ENCODE data around the gene RIBC2. TPM values are rescaled to one million over a fixed set of nuclear protein-coding genes. Genes with fewer than 3 reads are reported as not detected.

The RIBC2 gene
- total and polyA plus RNA-seq, 2 of the 4 experiments (the other 2 are of a cell fraction): 0.29 to 0.36 TPM

- dilution Hi-C loops (cut with HindIII; ENCODE audit: low sequenced_read_pairs, unreplicated experiment): no loop called here
- Histone ChIP-seq H3K36me3 (ENCODE audit: control insufficient read depth, insufficient read depth, low read length) (no peaks in the 10 kb centered on the region), H3K27me3 (ENCODE audit: control insufficient read depth, insufficient read depth, low read length) (peaks cover 6% of the 10 kb centered on the region; the same call in 1 of the 2 replicates), H2AK5ac (ENCODE audit: low read depth, low read length) (no peak overlapping the region), H3K79me1 (ENCODE audit: low read depth in 1 of 2, low read length in 2 of 2) (no peaks in the 10 kb centered on the region), H3K14ac (replicated peaks; ENCODE audit: low read depth, low read length) (no peak overlapping the region), H3K4me2 (ENCODE audit: low read depth, low read length) (no peak overlapping the region), H2AFZ (replicated peaks; ENCODE audit: low read length, poor library complexity) (no peak overlapping the region), H3K23ac (ENCODE audit: low read depth, low read length) (no peak overlapping the region), H4K5ac (ENCODE audit: low read depth, low read length) (no peak overlapping the region), H2BK20ac (ENCODE audit: low read depth, low read length) (no peak overlapping the region), H2BK5ac (ENCODE audit: low read depth, low read length, poor library complexity, severe bottlenecking) (no peak overlapping the region), H3K27ac (ENCODE audit: insufficient read depth, low read length) (no peak overlapping the region), H4K8ac (ENCODE audit: low read depth in 2 of 2, low read length in 2 of 2) (no peak overlapping the region), H2BK15ac (ENCODE audit: low read depth, low read length) (no peak overlapping the region), H3K56ac (ENCODE audit: extremely low read depth, insufficient read depth, low read length) (no peak overlapping the region), H4K91ac (ENCODE audit: insufficient read depth, low read depth, low read length) (no peak overlapping the region), H4K20me1 (ENCODE audit: insufficient read depth, low read length) (no peaks in the 10 kb centered on the region), H3K18ac (ENCODE audit: low read depth, low read length) (no peak overlapping the region), H3K4ac (ENCODE audit: low read depth, low read length) (no peak overlapping the region), H2AK9ac (replicated peaks; ENCODE audit: low read depth, low read length, poor library complexity) (no peak overlapping the region), H3K9me1 (ENCODE audit: insufficient read depth, low read length) (no peaks in the 10 kb centered on the region), H3K9ac (ENCODE audit: low read depth, low read length) (no peak overlapping the region), H3K4me3 (ENCODE audit: insufficient read depth, low read depth, low read length) (no peak overlapping the region), H2BK120ac (ENCODE audit: low read depth, low read length) (no peak overlapping the region), H3K4me1 (ENCODE audit: control insufficient read depth, insufficient read depth, low read length) (no peaks in the 10 kb centered on the region), H3K9me3 (ENCODE audit: control insufficient read depth, insufficient read depth, low read length) (peaks cover 3% of the 10 kb centered on the region)
- DNase-seq (no peak), ATAC-seq (ENCODE audit: low read depth) (no peak)
- ChIA-PET CTCF (interaction anchor here (0.6 kb wide), 1 partner anchor 186 kb away, joined by 4 read pairs; no protein-coding TSS in a partner anchor), POLR2A (ENCODE audit: unreplicated experiment) (no interaction called here)
- no CpG with 5 or more reads among the region's 4 CpGs for WGBS, 2 experiments (ENCODE audit: extremely low coverage in 2 of 2, insufficient read length in 1 of 2)
- TF ChIP-seq MAFK (IDR thresholded peaks at IDR 0.05; ENCODE audit: low read depth, low read length): no peak
- TF ChIP-seq, protein P1, sequence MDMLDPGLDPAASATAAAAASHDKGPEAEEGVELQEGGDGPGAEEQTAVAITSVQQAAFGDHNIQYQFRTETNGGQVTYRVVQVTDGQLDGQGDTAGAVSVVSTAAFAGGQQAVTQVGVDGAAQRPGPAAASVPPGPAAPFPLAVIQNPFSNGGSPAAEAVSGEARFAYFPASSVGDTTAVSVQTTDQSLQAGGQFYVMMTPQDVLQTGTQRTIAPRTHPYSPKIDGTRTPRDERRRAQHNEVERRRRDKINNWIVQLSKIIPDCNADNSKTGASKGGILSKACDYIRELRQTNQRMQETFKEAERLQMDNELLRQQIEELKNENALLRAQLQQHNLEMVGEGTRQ (IDR thresholded peaks at IDR 0.05; ENCODE audit: low read depth, low read length): no peak
- no peak for TF ChIP-seq NFE2L2 (IDR thresholded peaks at IDR 0.05; ENCODE audit: low read depth, low read length)
- TF ChIP-seq RAD21 (IDR thresholded peaks at IDR 0.05; ENCODE audit: low read length): no peak
- no peak for TF ChIP-seq FOS (IDR thresholded peaks at IDR 0.05; ENCODE audit: low read depth, low read length)
- TF ChIP-seq CHD1 (IDR thresholded peaks at IDR 0.05; ENCODE audit: low read depth, low read length): no peak
- no peak for TF ChIP-seq RCOR1 (IDR thresholded peaks at IDR 0.05; ENCODE audit: insufficient replicate concordance, low read length)
- no peak for TF ChIP-seq BHLHE40 (IDR thresholded peaks at IDR 0.05; ENCODE audit: low read depth, low read length)
- TF ChIP-seq SMC3 (IDR thresholded peaks at IDR 0.05; ENCODE audit: low read depth, low read length): no peak
- no peak for TF ChIP-seq CEBPB (IDR thresholded peaks at IDR 0.05; ENCODE audit: low read depth, low read length)
- no peak for TF ChIP-seq RFX5 (IDR thresholded peaks at IDR 0.05; ENCODE audit: low read depth, low read length)
- TF ChIP-seq, protein P2, sequence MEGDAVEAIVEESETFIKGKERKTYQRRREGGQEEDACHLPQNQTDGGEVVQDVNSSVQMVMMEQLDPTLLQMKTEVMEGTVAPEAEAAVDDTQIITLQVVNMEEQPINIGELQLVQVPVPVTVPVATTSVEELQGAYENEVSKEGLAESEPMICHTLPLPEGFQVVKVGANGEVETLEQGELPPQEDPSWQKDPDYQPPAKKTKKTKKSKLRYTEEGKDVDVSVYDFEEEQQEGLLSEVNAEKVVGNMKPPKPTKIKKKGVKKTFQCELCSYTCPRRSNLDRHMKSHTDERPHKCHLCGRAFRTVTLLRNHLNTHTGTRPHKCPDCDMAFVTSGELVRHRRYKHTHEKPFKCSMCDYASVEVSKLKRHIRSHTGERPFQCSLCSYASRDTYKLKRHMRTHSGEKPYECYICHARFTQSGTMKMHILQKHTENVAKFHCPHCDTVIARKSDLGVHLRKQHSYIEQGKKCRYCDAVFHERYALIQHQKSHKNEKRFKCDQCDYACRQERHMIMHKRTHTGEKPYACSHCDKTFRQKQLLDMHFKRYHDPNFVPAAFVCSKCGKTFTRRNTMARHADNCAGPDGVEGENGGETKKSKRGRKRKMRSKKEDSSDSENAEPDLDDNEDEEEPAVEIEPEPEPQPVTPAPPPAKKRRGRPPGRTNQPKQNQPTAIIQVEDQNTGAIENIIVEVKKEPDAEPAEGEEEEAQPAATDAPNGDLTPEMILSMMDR (conservative IDR thresholded peaks at IDR 0.05; ENCODE audit: low read depth, low read length): no peak
- TF ChIP-seq ELK1 (IDR thresholded peaks at IDR 0.05; ENCODE audit: borderline replicate concordance, low read depth, low read length): no peak
- TF ChIP-seq MAZ (IDR thresholded peaks at IDR 0.05; ENCODE audit: borderline replicate concordance, low read depth, low read length): no peak
- TF ChIP-seq POLR2A (IDR thresholded peaks at IDR 0.05; ENCODE audit: low read depth, low read length): no peak
- no TSS peak for BruUV-seq (replicated peaks)
- in situ Hi-C loops (cut with MboI; ENCODE audit: low sequenced_read_pairs): no loop called here
- intact Hi-C loops (cut with micrococcal nuclease): no loop called here
These were observed 10.0 kb downstream of the RIBC2 start for GRCh38 chr22:45423524-45423923.

Measured in IMR-90 (cell line).